ENCODE results near the gene TMEM258.
A peak's percentile ranks its signal among the peaks of the same experiment; 100 is the strongest.

Gene TMEM258

GRCh38 chr11:61777234-61778090 lies 14.9 kb downstream of the TMEM258 start:
- H3K9ac ChIP-seq (ENCODE audit: low read depth, low read length), result no peak overlapping the region
- H3K27me3 ChIP-seq (ENCODE audit: control insufficient read depth, insufficient read depth, low read length), result no peaks in the 10 kb centered on the region
- peaks cover 4% of the 10 kb centered on the region for H3K36me3 ChIP-seq (ENCODE audit: control insufficient read depth, insufficient read depth, low read length)
- H3K4me1 ChIP-seq (ENCODE audit: control insufficient read depth, insufficient read depth, low read length), result no peaks in the 10 kb centered on the region
- H3K9me3 ChIP-seq (ENCODE audit: control insufficient read depth, insufficient read depth, low read length), result no peaks in the 10 kb centered on the region
- no peak overlapping the region for H3K4me3 ChIP-seq (ENCODE audit: low read depth, low read length)

- no peaks in the 10 kb centered on the region for H3K27me3 ChIP-seq (ENCODE audit: control insufficient read depth, insufficient read depth, low read length)
- no peaks in the 10 kb centered on the region for H3K4me1 ChIP-seq (ENCODE audit: control insufficient read depth, insufficient read depth, low read length)
- no peak overlapping the region for H3K9ac ChIP-seq (ENCODE audit: low read depth, low read length)
- H3K36me3 ChIP-seq (ENCODE audit: control insufficient read depth, insufficient read depth, low read length), result peaks cover 2% of the 10 kb centered on the region
- no peaks in the 10 kb centered on the region for H3K9me3 ChIP-seq (ENCODE audit: control insufficient read depth, insufficient read depth, low read length)
- no peak overlapping the region for H3K4me3 ChIP-seq (ENCODE audit: low read depth, low read length)
These were observed 15.8 kb downstream of the TMEM258 start for GRCh38 chr11:61776561-61777075.

- Histone ChIP-seq H3K4me1 (ENCODE audit: control insufficient read depth, insufficient read depth, low read length) (peaks cover 2% of the 10 kb centered on the region), H3K36me3 (ENCODE audit: control insufficient read depth, insufficient read depth, low read length) (peaks cover 2% of the 10 kb centered on the region), H3K27me3 (ENCODE audit: control insufficient read depth, insufficient read depth, low read length) (no peaks in the 10 kb centered on the region), H3K4me3 (ENCODE audit: low read depth, low read length) (no peak overlapping the region), H3K9ac (ENCODE audit: low read depth, low read length) (no peak overlapping the region), H3K9me3 (ENCODE audit: control insufficient read depth, insufficient read depth, low read length) (no peaks in the 10 kb centered on the region)
These were observed 16.5 kb downstream of the TMEM258 start for GRCh38 chr11:61775606-61776554.

GRCh38 chr11:61775106-61775505 lies 17.3 kb downstream of the TMEM258 start:
- H3K4me1 ChIP-seq (ENCODE audit: control insufficient read depth, insufficient read depth, low read length), result peaks cover 2% of the 10 kb centered on the region
- H3K27me3 ChIP-seq (ENCODE audit: control insufficient read depth, insufficient read depth, low read length), result no peaks in the 10 kb centered on the region
- peaks cover 2% of the 10 kb centered on the region for H3K36me3 ChIP-seq (ENCODE audit: control insufficient read depth, insufficient read depth, low read length)
- H3K4me3 ChIP-seq (ENCODE audit: low read depth, low read length), result no peak overlapping the region
- no peaks in the 10 kb centered on the region for H3K9me3 ChIP-seq (ENCODE audit: control insufficient read depth, insufficient read depth, low read length)
- no peak overlapping the region for H3K9ac ChIP-seq (ENCODE audit: low read depth, low read length)

- Histone ChIP-seq H3K4me1 (ENCODE audit: control insufficient read depth, insufficient read depth, low read length) (peaks cover 2% of the 10 kb centered on the region), H3K9me3 (ENCODE audit: control insufficient read depth, insufficient read depth, low read length) (no peaks in the 10 kb centered on the region)
These were observed 18.0 kb downstream of the TMEM258 start for GRCh38 chr11:61774411-61774810.

GRCh38 chr11:61773809-61774208 lies 18.6 kb downstream of the TMEM258 start:
- no peak overlapping the region for H3K4me3 ChIP-seq (ENCODE audit: low read depth, low read length)
- H3K9ac ChIP-seq (ENCODE audit: low read depth, low read length), result no peak overlapping the region
- no peaks in the 10 kb centered on the region for H3K9me3 ChIP-seq (ENCODE audit: control insufficient read depth, insufficient read depth, low read length)
- peaks cover 2% of the 10 kb centered on the region for H3K4me1 ChIP-seq (ENCODE audit: control insufficient read depth, insufficient read depth, low read length)
- H3K36me3 ChIP-seq (ENCODE audit: control insufficient read depth, insufficient read depth, low read length), result peaks cover 2% of the 10 kb centered on the region
- no peaks in the 10 kb centered on the region for H3K27me3 ChIP-seq (ENCODE audit: control insufficient read depth, insufficient read depth, low read length)

More at GRCh38 chr11:61774411-61774810, 18.0 kb downstream of the TMEM258 start:
- H3K4me3 ChIP-seq (ENCODE audit: low read depth, low read length), result no peak overlapping the region
- no peak overlapping the region for H3K9ac ChIP-seq (ENCODE audit: low read depth, low read length)
- peaks cover 2% of the 10 kb centered on the region for H3K36me3 ChIP-seq (ENCODE audit: control insufficient read depth, insufficient read depth, low read length)
- H3K27me3 ChIP-seq (ENCODE audit: control insufficient read depth, insufficient read depth, low read length), result no peaks in the 10 kb centered on the region

- H3K27me3 ChIP-seq (ENCODE audit: control insufficient read depth, insufficient read depth, low read length), result no peaks in the 10 kb centered on the region
- H3K4me1 ChIP-seq (ENCODE audit: control insufficient read depth, insufficient read depth, low read length), result peaks cover 2% of the 10 kb centered on the region
- H3K9ac ChIP-seq (ENCODE audit: low read depth, low read length), result no peak overlapping the region
- H3K9me3 ChIP-seq (ENCODE audit: control insufficient read depth, insufficient read depth, low read length), result no peaks in the 10 kb centered on the region
- no peaks in the 10 kb centered on the region for H3K36me3 ChIP-seq (ENCODE audit: control insufficient read depth, insufficient read depth, low read length)
- H3K4me3 ChIP-seq (ENCODE audit: low read depth, low read length), result no peak overlapping the region
These were observed 19.0 kb downstream of the TMEM258 start for GRCh38 chr11:61773356-61773755.

GRCh38 chr11:61771985-61772455 lies 20.4 kb downstream of the TMEM258 start:
- Histone ChIP-seq H3K27me3 (ENCODE audit: control insufficient read depth, insufficient read depth, low read length) (no peaks in the 10 kb centered on the region), H3K9ac (ENCODE audit: low read depth, low read length) (peak overlapping the region; percentile 37), H3K9me3 (ENCODE audit: control insufficient read depth, insufficient read depth, low read length) (no peaks in the 10 kb centered on the region), H3K4me3 (ENCODE audit: low read depth, low read length) (no peak overlapping the region), H3K4me1 (ENCODE audit: control insufficient read depth, insufficient read depth, low read length) (peaks cover 2% of the 10 kb centered on the region), H3K36me3 (ENCODE audit: control insufficient read depth, insufficient read depth, low read length) (no peaks in the 10 kb centered on the region)

GRCh38 chr11:61771195-61771894 lies 21.1 kb downstream of the TMEM258 start:
- H3K9me3 ChIP-seq (ENCODE audit: control insufficient read depth, insufficient read depth, low read length), result no peaks in the 10 kb centered on the region
- H3K4me3 ChIP-seq (ENCODE audit: low read depth, low read length), result no peak overlapping the region
- H3K36me3 ChIP-seq (ENCODE audit: control insufficient read depth, insufficient read depth, low read length), result no peaks in the 10 kb centered on the region
- H3K4me1 ChIP-seq (ENCODE audit: control insufficient read depth, insufficient read depth, low read length), result peaks cover 2% of the 10 kb centered on the region
- H3K9ac ChIP-seq (ENCODE audit: low read depth, low read length), result no peak overlapping the region
- no peaks in the 10 kb centered on the region for H3K27me3 ChIP-seq (ENCODE audit: control insufficient read depth, insufficient read depth, low read length)

GRCh38 chr11:61769946-61770683 lies 22.3 kb downstream of the TMEM258 start:
- H3K27me3 ChIP-seq (ENCODE audit: control insufficient read depth, insufficient read depth, low read length), result no peaks in the 10 kb centered on the region
- H3K9ac ChIP-seq (ENCODE audit: low read depth, low read length), result no peak overlapping the region
- H3K4me1 ChIP-seq (ENCODE audit: control insufficient read depth, insufficient read depth, low read length), result peaks cover 2% of the 10 kb centered on the region
- H3K9me3 ChIP-seq (ENCODE audit: control insufficient read depth, insufficient read depth, low read length), result no peaks in the 10 kb centered on the region
- H3K4me3 ChIP-seq (ENCODE audit: low read depth, low read length), result no peak overlapping the region
- no peaks in the 10 kb centered on the region for H3K36me3 ChIP-seq (ENCODE audit: control insufficient read depth, insufficient read depth, low read length)
